ENCODE data around the gene RTBDN.

GRCh38 chr19:12834566-12834943 lies at the start of gene RTBDN:
- TF ChIP-seq POLR2A (IDR thresholded peaks at IDR 0.05) (no peak), CTCF (IDR thresholded peaks at IDR 0.05) (no peak), EP300 (IDR thresholded peaks at IDR 0.05) (no peak)
